Activated naive CD8-positive, alpha-beta T cell treated with anti-CD3 and anti-CD28 coated beads for 36 hours (primary cell): ENCODE measurements around the gene DENND1A. TPM values are rescaled to one million over a fixed set of nuclear protein-coding genes. Genes with fewer than 3 reads are reported as not detected.

Source experiments
- DNase-seq: peaks from one replicate; pipeline ENCODE4 v3.0.0; 2021
- H3K27ac Mint-ChIP-seq: one replicate; pipeline ENCODE4 v1.8.0; 2022; ENCODE audit warnings: mild to moderate bottlenecking, moderate library complexity, mixed read lengths
- H3K27me3 Mint-ChIP-seq: one replicate; pipeline ENCODE4 v1.8.0; 2022; ENCODE audit warnings: mild to moderate bottlenecking, mixed read lengths
- H3K36me3 Mint-ChIP-seq: one replicate; pipeline ENCODE4 v1.8.0; 2021; ENCODE audit warnings: mild to moderate bottlenecking, mixed read lengths
- H3K4me1 Mint-ChIP-seq: one replicate; pipeline ENCODE4 v1.8.0; 2021; ENCODE audit warnings: mixed read lengths
- H3K4me3 Mint-ChIP-seq: one replicate; pipeline ENCODE4 v1.8.0; 2022; ENCODE audit warnings: mild to moderate bottlenecking, moderate library complexity, mixed read lengths
- H3K9me3 Mint-ChIP-seq: one replicate; pipeline ENCODE4 v1.8.0; 2022; ENCODE audit warnings: mixed read lengths
- total RNA-seq, 2 experiments: library from RNA; stranded (reverse); gene quantifications; one replicate each; pipeline ENCODE4 v1.2.3, GENCODE V29; 2021

The DENND1A gene
- total RNA-seq, 2 experiments from 2014 or later = 21.3 to 22.1 TPM

- no peaks in the 10 kb centered on the region for H3K27me3 Mint-ChIP-seq
- peaks cover 8% of the 10 kb centered on the region for H3K9me3 Mint-ChIP-seq
- H3K27ac Mint-ChIP-seq = no peak overlapping the region
- H3K36me3 Mint-ChIP-seq = peaks cover 58% of the 10 kb centered on the region
- no peaks in the 10 kb centered on the region for H3K4me1 Mint-ChIP-seq
- no peak for DNase-seq
- no peak overlapping the region for H3K4me3 Mint-ChIP-seq
These were observed 345.4 kb downstream of the DENND1A start for GRCh38 chr9:123584202-123585176.

GRCh38 chr9:123583646-123584045 is 346.3 kb downstream of the DENND1A start:
- Mint-ChIP-seq H3K4me1 (no peaks in the 10 kb centered on the region), H3K9me3 (peaks cover 12% of the 10 kb centered on the region), H3K27me3 (no peaks in the 10 kb centered on the region), H3K27ac (no peak overlapping the region), H3K4me3 (no peak overlapping the region), H3K36me3 (peaks cover 58% of the 10 kb centered on the region)
- DNase-seq = no peak

GRCh38 chr9:123571240-123571639 is 358.7 kb downstream of the DENND1A start:
- H3K27me3 Mint-ChIP-seq = no peaks in the 10 kb centered on the region
- DNase-seq = no peak
- H3K9me3 Mint-ChIP-seq = peaks cover 11% of the 10 kb centered on the region
- H3K4me1 Mint-ChIP-seq = peaks cover 21% of the 10 kb centered on the region
- no peak overlapping the region for H3K27ac Mint-ChIP-seq
- H3K36me3 Mint-ChIP-seq = peaks cover 30% of the 10 kb centered on the region
- H3K4me3 Mint-ChIP-seq = no peak overlapping the region

- H3K9me3 Mint-ChIP-seq = peaks cover 2% of the 10 kb centered on the region
- peaks cover 14% of the 10 kb centered on the region for H3K4me1 Mint-ChIP-seq
- no peak for DNase-seq
- no peak overlapping the region for H3K4me3 Mint-ChIP-seq
- peaks cover 18% of the 10 kb centered on the region for H3K36me3 Mint-ChIP-seq
- H3K27ac Mint-ChIP-seq = no peak overlapping the region
- no peaks in the 10 kb centered on the region for H3K27me3 Mint-ChIP-seq
These were observed 360.9 kb downstream of the DENND1A start for GRCh38 chr9:123568691-123569688.

- no peak for DNase-seq
- H3K4me1 Mint-ChIP-seq = peaks cover 24% of the 10 kb centered on the region
These were observed 362.9 kb downstream of the DENND1A start for GRCh38 chr9:123567013-123567412.

GRCh38 chr9:123564652-123565051 is 365.3 kb downstream of the DENND1A start:
- DNase-seq = no peak
- Mint-ChIP-seq H3K4me1 (peaks cover 25% of the 10 kb centered on the region), H3K36me3 (peaks cover 23% of the 10 kb centered on the region), H3K27ac (no peak overlapping the region), H3K9me3 (peaks cover 2% of the 10 kb centered on the region), H3K27me3 (no peaks in the 10 kb centered on the region), H3K4me3 (no peak overlapping the region)

More at GRCh38 chr9:123567013-123567412, 362.9 kb downstream of the DENND1A start:
- Mint-ChIP-seq H3K27me3 (no peaks in the 10 kb centered on the region), H3K9me3 (peaks cover 1% of the 10 kb centered on the region), H3K36me3 (peaks cover 13% of the 10 kb centered on the region), H3K27ac (no peak overlapping the region), H3K4me3 (no peak overlapping the region)

- peaks cover 19% of the 10 kb centered on the region for H3K36me3 Mint-ChIP-seq
- H3K27ac Mint-ChIP-seq = peak overlapping the region; percentile 1
- H3K9me3 Mint-ChIP-seq = peaks cover 2% of the 10 kb centered on the region
- DNase-seq = peak; percentile 13
- H3K4me3 Mint-ChIP-seq = no peak overlapping the region
- peaks cover 23% of the 10 kb centered on the region for H3K4me1 Mint-ChIP-seq
- no peaks in the 10 kb centered on the region for H3K27me3 Mint-ChIP-seq
These were observed 367.0 kb downstream of the DENND1A start for GRCh38 chr9:123562844-123563346.

GRCh38 chr9:123561046-123561445 is 368.9 kb downstream of the DENND1A start:
- H3K4me3 Mint-ChIP-seq = no peak overlapping the region
- peaks cover 2% of the 10 kb centered on the region for H3K9me3 Mint-ChIP-seq
- H3K27me3 Mint-ChIP-seq = no peaks in the 10 kb centered on the region
- no peak overlapping the region for H3K27ac Mint-ChIP-seq
- peaks cover 33% of the 10 kb centered on the region for H3K36me3 Mint-ChIP-seq
- no peak for DNase-seq
- H3K4me1 Mint-ChIP-seq = peaks cover 12% of the 10 kb centered on the region

GRCh38 chr9:123556464-123557435 is 373.2 kb downstream of the DENND1A start:
- DNase-seq = no peak
- no peaks in the 10 kb centered on the region for H3K9me3 Mint-ChIP-seq
- no peak overlapping the region for H3K27ac Mint-ChIP-seq
- H3K36me3 Mint-ChIP-seq = peaks cover 45% of the 10 kb centered on the region
- H3K4me1 Mint-ChIP-seq = no peaks in the 10 kb centered on the region
- H3K4me3 Mint-ChIP-seq = no peak overlapping the region
- no peaks in the 10 kb centered on the region for H3K27me3 Mint-ChIP-seq

- no peak overlapping the region for H3K27ac Mint-ChIP-seq
- peaks cover 4% of the 10 kb centered on the region for H3K4me1 Mint-ChIP-seq
- H3K27me3 Mint-ChIP-seq = no peaks in the 10 kb centered on the region
- H3K9me3 Mint-ChIP-seq = no peaks in the 10 kb centered on the region
- H3K36me3 Mint-ChIP-seq = peaks cover 42% of the 10 kb centered on the region
- no peak for DNase-seq
- no peak overlapping the region for H3K4me3 Mint-ChIP-seq
These were observed 374.3 kb downstream of the DENND1A start for GRCh38 chr9:123555646-123556045.

GRCh38 chr9:123552530-123552929 is 377.4 kb downstream of the DENND1A start:
- no peak overlapping the region for H3K27ac Mint-ChIP-seq
- H3K36me3 Mint-ChIP-seq = peaks cover 53% of the 10 kb centered on the region
- H3K9me3 Mint-ChIP-seq = no peaks in the 10 kb centered on the region
- peaks cover 28% of the 10 kb centered on the region for H3K4me1 Mint-ChIP-seq
- no peak overlapping the region for H3K4me3 Mint-ChIP-seq
- no peaks in the 10 kb centered on the region for H3K27me3 Mint-ChIP-seq
- no peak for DNase-seq

GRCh38 chr9:123551734-123552133 is 378.2 kb downstream of the DENND1A start:
- no peak overlapping the region for H3K27ac Mint-ChIP-seq
- no peak overlapping the region for H3K4me3 Mint-ChIP-seq
- no peak for DNase-seq
- peaks cover 48% of the 10 kb centered on the region for H3K36me3 Mint-ChIP-seq
- no peaks in the 10 kb centered on the region for H3K9me3 Mint-ChIP-seq
- H3K4me1 Mint-ChIP-seq = peaks cover 28% of the 10 kb centered on the region
- no peaks in the 10 kb centered on the region for H3K27me3 Mint-ChIP-seq

GRCh38 chr9:123550797-123551196 is 379.1 kb downstream of the DENND1A start:
- Mint-ChIP-seq H3K27me3 (no peaks in the 10 kb centered on the region), H3K4me1 (peaks cover 28% of the 10 kb centered on the region), H3K27ac (peak overlapping the region; percentile 19), H3K36me3 (peaks cover 39% of the 10 kb centered on the region), H3K9me3 (no peaks in the 10 kb centered on the region), H3K4me3 (no peak overlapping the region)
- no peak for DNase-seq

- no peaks in the 10 kb centered on the region for H3K27me3 Mint-ChIP-seq
- peaks cover 28% of the 10 kb centered on the region for H3K4me1 Mint-ChIP-seq
- H3K4me3 Mint-ChIP-seq = no peak overlapping the region
- no peak for DNase-seq
- no peaks in the 10 kb centered on the region for H3K9me3 Mint-ChIP-seq
- H3K36me3 Mint-ChIP-seq = peaks cover 31% of the 10 kb centered on the region
- peak overlapping the region; percentile 89 for H3K27ac Mint-ChIP-seq
These were observed 379.9 kb downstream of the DENND1A start for GRCh38 chr9:123550012-123550411.
